Neuronal stem cell (in vitro differentiated cells): ENCODE data around the gene KIRREL1.

Experiments used
- DNase-seq: peaks from one replicate; pipeline ENCODE4 v3.0.0-alpha.2; 2013; ENCODE audit warnings: low spot score
- H2AFZ ChIP-seq: one replicate; pipeline ENCODE4 v1.6.1; 2013; ENCODE audit warnings: mild to moderate bottlenecking, low read length, inconsistent platforms
- H2AK5ac ChIP-seq: 2 replicates; pipeline ENCODE4 v1.6.1; 2013; ENCODE audit warnings: low read depth, mild to moderate bottlenecking, inconsistent platforms, low read length, moderate library complexity, mixed read lengths
- H2BK120ac ChIP-seq: 2 replicates; pipeline ENCODE4 v1.6.1; 2013; ENCODE audit warnings: low read depth, mild to moderate bottlenecking, inconsistent platforms, low read length, moderate library complexity, mixed read lengths
- H2BK12ac ChIP-seq: one replicate; pipeline ENCODE4 v1.6.1; 2013; ENCODE audit warnings: low read length, inconsistent platforms
- H2BK15ac ChIP-seq: 2 replicates; pipeline ENCODE4 v1.6.1; 2013; ENCODE audit warnings: mild to moderate bottlenecking, low read length, inconsistent platforms, mixed read lengths
- H2BK5ac ChIP-seq: one replicate; pipeline ENCODE4 v1.6.1; 2013; ENCODE audit warnings: inconsistent platforms, mild to moderate bottlenecking, low read length, moderate library complexity
- H3K14ac ChIP-seq: one replicate; pipeline ENCODE4 v1.6.1; 2013; ENCODE audit warnings: low read length, inconsistent platforms
- H3K18ac ChIP-seq: 2 replicates; pipeline ENCODE4 v1.6.1; 2013; ENCODE audit warnings: low read length, inconsistent platforms
- H3K23ac ChIP-seq: 2 replicates; pipeline ENCODE4 v1.6.1; 2013; ENCODE audit warnings: low read depth, mild to moderate bottlenecking, mixed read lengths, low read length, inconsistent platforms; ENCODE audit not compliant: poor library complexity
- H3K27ac ChIP-seq: replicated peaks from 3 replicates; pipeline ENCODE4 v1.5.1; 2013; ENCODE audit warnings: low read length, inconsistent platforms
- H3K27me3 ChIP-seq, 3 experiments: 2 replicates each; pipeline ENCODE4 v1.6.1; 2013; ENCODE audit warnings: low read length in 3 of 3, mild to moderate bottlenecking in 2 of 3, inconsistent platforms in 1 of 3, low read depth in 1 of 3, mixed read lengths in 1 of 3, moderate library complexity in 1 of 3; ENCODE audit not compliant: control insufficient read depth in 3 of 3, insufficient read depth in 3 of 3
- H3K36me3 ChIP-seq, 2 donors: replicated peaks in 1 of 2; 2 replicates each; pipeline ENCODE4 v1.6.1; 2013; ENCODE audit warnings: low read length in 2 of 2; ENCODE audit not compliant: control insufficient read depth in 2 of 2, insufficient read depth in 2 of 2
- H3K4ac ChIP-seq: 2 replicates; pipeline ENCODE4 v1.6.1; 2013; ENCODE audit warnings: inconsistent platforms, mild to moderate bottlenecking, low read length, moderate library complexity
- H3K4me1 ChIP-seq, 2 donors: 1 replicate in 1 of 2; 2 replicates in 1 of 2; pipeline ENCODE4 v1.6.1; 2013; ENCODE audit warnings: low read length in 2 of 2, low read depth in 1 of 2; ENCODE audit not compliant: control insufficient read depth in 2 of 2, insufficient read depth in 1 of 2
- H3K4me2 ChIP-seq: one replicate; pipeline ENCODE4 v1.6.1; 2013; ENCODE audit warnings: mild to moderate bottlenecking, low read length, inconsistent platforms; ENCODE audit not compliant: insufficient read depth, poor library complexity, severe bottlenecking
- H3K4me3 ChIP-seq, 2 donors: 2 replicates each; pipeline ENCODE4 v1.5.1; 2013; ENCODE audit warnings: low read length in 2 of 2, mild to moderate bottlenecking in 2 of 2, inconsistent platforms in 1 of 2, moderate library complexity in 1 of 2
- H3K79me1 ChIP-seq: one replicate; pipeline ENCODE4 v1.6.1; 2013; ENCODE audit warnings: low read depth, mild to moderate bottlenecking, inconsistent platforms, low read length, moderate library complexity
- H3K9ac ChIP-seq: one replicate; pipeline ENCODE4 v1.6.1; 2013; ENCODE audit warnings: mild to moderate bottlenecking, low read depth, low read length, inconsistent platforms; ENCODE audit not compliant: poor library complexity
- H3K9me3 ChIP-seq, 2 donors: replicated peaks in 1 of 2; 2 replicates each; pipeline versions ENCODE3 to v1.6.1; 2013; ENCODE audit warnings: low read length in 2 of 2, mild to moderate bottlenecking in 2 of 2, inconsistent platforms in 1 of 2, low read depth in 1 of 2, mixed read lengths in 1 of 2, moderate library complexity in 1 of 2; ENCODE audit not compliant: control insufficient read depth in 2 of 2, insufficient read depth in 1 of 2
- H4K8ac ChIP-seq: one replicate; pipeline ENCODE4 v1.6.1; 2013; ENCODE audit warnings: low read depth, mild to moderate bottlenecking, inconsistent platforms, low read length, moderate library complexity
- H4K91ac ChIP-seq: one replicate; pipeline ENCODE4 v1.6.1; 2013; ENCODE audit warnings: low read length, low read depth, mild to moderate bottlenecking, inconsistent platforms; ENCODE audit not compliant: poor library complexity
- WGBS, 2 donors: extraction: QIAGEN DNeasy Blood & Tissue Kit; methylation state at CpG; one replicate each; pipeline ENCODE4 v1.1.7; 2013; ENCODE audit warnings: missing lambda C conversion rate in 2 of 2, mixed read lengths in 1 of 2; ENCODE audit not compliant: insufficient read length in 2 of 2, insufficient replicate concordance in 1 of 2; ENCODE audit errors: extremely low coverage in 2 of 2; 5-methylcytosine and 5-hydroxymethylcytosine counted together

Gene KIRREL1

DNA sequence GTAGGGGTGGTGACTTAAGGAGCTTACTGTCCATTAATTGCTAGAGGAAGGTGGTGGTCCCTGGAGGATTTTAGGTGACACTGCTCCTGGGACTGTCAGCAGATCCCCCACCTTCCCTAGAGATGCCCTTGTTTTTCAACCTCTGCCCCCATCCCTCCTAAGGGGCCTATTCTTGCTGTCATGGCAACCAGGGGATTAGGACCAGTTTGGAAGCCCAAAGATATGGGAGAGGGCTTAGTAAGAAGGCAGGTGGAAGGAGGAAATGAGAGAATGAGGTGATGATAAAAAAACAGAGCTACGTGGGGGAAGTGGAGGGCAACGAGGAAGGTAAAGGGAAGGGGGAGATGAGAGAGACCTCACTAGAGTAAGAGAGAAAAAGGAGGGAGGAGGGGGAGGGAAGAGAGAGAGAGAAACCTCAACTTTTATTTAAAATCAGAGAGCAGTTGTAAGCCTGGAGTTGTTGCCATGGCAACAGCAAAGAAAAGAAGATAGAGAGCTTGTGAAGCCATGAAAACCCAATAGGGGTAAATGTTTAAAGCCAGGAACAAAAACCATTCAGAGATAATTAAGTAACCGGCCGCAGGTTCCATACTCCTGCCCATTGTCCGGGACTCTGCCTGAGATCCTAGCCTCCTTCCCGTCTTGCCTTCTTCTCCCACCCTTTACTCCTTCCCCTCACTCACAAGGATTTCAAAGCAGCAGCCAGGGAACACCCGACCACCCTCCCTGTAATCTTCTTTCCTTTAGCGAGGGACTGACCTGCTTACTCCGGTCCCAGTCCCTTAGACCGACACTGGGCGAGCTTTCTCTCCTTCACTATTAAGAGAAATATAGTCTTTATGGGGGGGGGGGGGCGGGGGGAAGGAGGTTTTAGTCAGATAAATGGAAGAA lies 20.6 kb downstream of the KIRREL1 start:
- Histone ChIP-seq H3K18ac (peak overlapping the region; percentile 44), H3K4me1 (peaks cover 59 to 73% of the 10 kb centered on the region in 2 donors), H3K4me3 (no peak overlapping the region), H3K4ac (no peak overlapping the region), H3K36me3 (no peaks in the 10 kb centered on the region), H3K9me3 (no peaks in the 10 kb centered on the region), H2AFZ (no peak overlapping the region), H4K91ac (no peak overlapping the region), H3K27ac (peak overlapping the region; percentile 94), H3K9ac (no peak overlapping the region), H2AK5ac (peak overlapping the region; percentile 64), H3K23ac (no peak overlapping the region), H3K4me2 (peak overlapping the region; percentile 50), H3K79me1 (no peaks in the 10 kb centered on the region), H2BK15ac (no peak overlapping the region), H3K27me3 (no peaks in the 10 kb centered on the region), H2BK120ac (no peak overlapping the region), H3K14ac (no peak overlapping the region), H2BK12ac (no peak overlapping the region), H2BK5ac (peak overlapping the region; percentile 63), H4K8ac (no peak overlapping the region)
- peak; percentile 80 for DNase-seq
- WGBS, 2 donors = no CpG with 5 or more reads among the region's 12 CpGs

DNA sequence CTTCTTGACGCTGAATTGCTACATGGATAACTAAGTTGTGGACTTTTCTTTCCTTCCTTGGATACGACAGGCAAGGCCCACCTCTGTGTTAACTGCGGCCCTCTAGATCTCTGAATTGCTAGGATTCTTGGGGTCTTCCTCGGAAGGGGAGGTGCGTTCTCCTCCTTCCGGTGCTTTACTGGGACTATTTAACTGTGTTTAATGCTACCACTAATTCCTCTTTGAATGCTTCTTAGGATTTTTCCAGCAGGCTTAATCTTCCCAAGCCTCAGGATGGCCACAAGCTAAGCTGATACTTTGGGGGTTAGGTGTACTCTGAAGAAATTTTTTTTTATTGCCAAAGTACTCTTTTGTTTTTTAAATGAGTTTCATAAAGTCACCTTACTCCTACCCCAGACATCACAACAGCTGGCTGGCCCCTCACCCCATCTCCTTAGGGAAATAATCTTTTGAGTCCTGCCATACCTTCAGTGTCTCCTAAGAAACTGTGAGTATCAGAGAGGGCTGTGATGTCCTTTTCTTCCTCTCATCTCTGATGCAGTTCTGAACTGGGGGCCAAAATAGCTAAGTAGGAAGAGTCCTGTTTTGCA lies 21.4 kb downstream of the KIRREL1 start:
- no peak overlapping the region for H4K8ac ChIP-seq
- no peaks in the 10 kb centered on the region for H3K36me3 ChIP-seq
- no peak overlapping the region for H2AFZ ChIP-seq
- no peak overlapping the region for H2BK15ac ChIP-seq
- H3K4me1 ChIP-seq = peaks cover 56 to 73% of the 10 kb centered on the region in 2 donors
- H2AK5ac ChIP-seq = peak overlapping the region; percentile 16
- H3K4me3 ChIP-seq = no peak overlapping the region
- no peak overlapping the region for H3K23ac ChIP-seq
- H3K9ac ChIP-seq = no peak overlapping the region
- H3K18ac ChIP-seq = no peak overlapping the region
- peak overlapping the region; percentile 94 for H3K27ac ChIP-seq
- no peak overlapping the region for H3K4ac ChIP-seq
- H3K79me1 ChIP-seq = no peaks in the 10 kb centered on the region
- no peak overlapping the region for H3K14ac ChIP-seq
- no peak overlapping the region for H2BK5ac ChIP-seq
- H3K27me3 ChIP-seq = no peaks in the 10 kb centered on the region
- no CpG with 5 or more reads among the region's 6 CpGs for WGBS, 2 donors
- H2BK120ac ChIP-seq = no peak overlapping the region
- no peak for DNase-seq
- H3K4me2 ChIP-seq = no peak overlapping the region
- H3K9me3 ChIP-seq = no peaks in the 10 kb centered on the region
- H4K91ac ChIP-seq = no peak overlapping the region
- no peak overlapping the region for H2BK12ac ChIP-seq

DNA sequence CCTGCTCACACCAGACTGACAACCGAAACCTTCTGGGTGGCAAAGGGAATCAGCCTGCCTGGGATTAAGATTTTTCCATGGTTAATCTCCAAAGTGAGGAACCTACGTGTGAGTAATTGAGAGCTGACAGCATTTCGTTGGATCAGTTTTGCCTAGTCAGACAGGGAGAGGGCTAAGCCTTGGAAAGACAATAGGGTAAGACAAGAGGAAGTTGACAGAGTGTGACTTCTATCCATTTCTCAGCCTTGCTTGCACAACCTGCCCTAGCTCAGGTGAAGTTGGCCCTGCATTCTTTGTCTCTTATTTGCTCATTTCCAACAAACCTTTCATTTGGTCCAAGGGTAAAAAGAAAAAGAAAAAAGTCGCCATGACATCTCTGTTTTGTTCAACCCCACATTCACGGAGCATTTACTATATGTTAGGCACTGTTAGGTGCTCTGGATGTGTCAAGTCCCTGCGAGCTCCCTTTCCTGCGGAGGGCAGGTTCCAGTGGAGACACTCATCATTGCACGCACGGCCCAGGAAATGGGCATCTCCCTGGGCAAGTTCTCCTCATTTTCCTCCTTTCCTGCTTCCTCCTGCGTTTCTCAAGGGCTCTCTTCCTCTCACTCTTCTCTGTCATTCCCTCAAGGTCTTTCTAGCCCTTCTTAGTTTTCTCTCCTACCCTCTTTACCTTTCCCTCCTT lies 23.3 kb downstream of the KIRREL1 start:
- Histone ChIP-seq H4K91ac (no peak overlapping the region), H2AK5ac (no peak overlapping the region), H3K14ac (no peak overlapping the region), H3K9me3 (no peaks in the 10 kb centered on the region), H2BK5ac (no peak overlapping the region), H3K27me3 (no peaks in the 10 kb centered on the region), H3K18ac (no peak overlapping the region), H2BK15ac (no peak overlapping the region), H3K23ac (no peak overlapping the region), H3K79me1 (no peaks in the 10 kb centered on the region), H2BK12ac (no peak overlapping the region), H3K9ac (no peak overlapping the region), H2BK120ac (no peak overlapping the region), H3K36me3 (peaks cover 0 to 3% of the 10 kb centered on the region in 2 donors), H3K27ac (peak overlapping the region; percentile 65), H3K4me2 (no peak overlapping the region), H2AFZ (no peak overlapping the region), H4K8ac (no peak overlapping the region), H3K4ac (no peak overlapping the region), H3K4me1 (peaks cover 48 to 67% of the 10 kb centered on the region in 2 donors), H3K4me3 (no peak overlapping the region)
- DNase-seq = no peak
- no CpG with 5 or more reads among the region's 10 CpGs for WGBS, 2 donors
